ENCODE data around the gene GIPC2. TPM values are rescaled to one million over a fixed set of nuclear protein-coding genes. Genes with fewer than 3 reads are reported as not detected.
A peak's percentile ranks its signal among the peaks of the same experiment; 100 is the strongest.
"Not testable (repeated sequence)": the region's sequence is repeated elsewhere in the genome, so short reads cannot be mapped to it uniquely, and the experiment has no call there.

GIPC2 gene
- total and polyA plus RNA-seq, 2 donors (not counting 1 experiment from before 2014, with no cell fraction given): not detected

DNA sequence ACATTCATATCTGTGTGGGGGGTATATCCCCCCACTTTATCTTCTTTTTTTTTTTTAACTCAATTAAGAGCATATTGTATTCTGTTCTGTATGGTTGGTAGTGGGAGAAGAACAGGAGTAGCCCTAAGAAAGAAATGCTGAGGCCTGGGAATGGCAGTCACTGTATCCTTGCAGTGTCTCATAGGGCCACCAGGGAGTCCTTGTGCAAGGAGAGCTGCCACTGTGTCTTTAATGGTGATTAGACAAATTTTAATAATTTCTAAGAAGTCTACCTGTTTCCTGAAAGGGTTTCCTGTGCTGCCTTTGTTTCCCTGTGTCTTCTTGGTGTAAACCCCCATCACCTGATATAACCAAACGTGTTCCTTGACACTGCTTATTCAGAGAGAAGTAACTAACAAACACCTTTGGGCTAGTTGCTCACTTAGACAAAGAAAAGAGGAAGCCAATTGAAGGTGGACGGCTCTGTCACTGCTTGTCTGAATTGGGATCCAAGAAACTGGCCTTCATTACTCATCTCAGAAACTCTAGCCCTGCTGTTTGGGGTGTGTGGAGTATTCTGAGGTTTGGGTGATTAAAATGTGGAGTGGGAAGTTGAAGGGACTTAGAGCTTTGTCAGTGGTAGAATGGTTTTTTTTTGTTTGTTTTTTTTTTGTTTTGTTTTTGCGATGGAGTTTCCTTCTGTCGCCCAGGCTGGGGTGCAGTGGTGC lies 15.2 kb downstream of the GIPC2 start:
- Histone ChIP-seq H3K4me3 (ENCODE audit: control extremely low read depth in 1 of 5, extremely low read depth in 1 of 5, insufficient read depth in 1 of 5, low read depth in 2 of 5, low read length in 4 of 5) (no peak overlapping the region), H3K9ac (ENCODE audit: low read length) (no peak overlapping the region), H3K36me3 (replicated peaks in 1 of 2; ENCODE audit: control extremely low read depth in 1 of 2, control insufficient read depth in 1 of 2, extremely low read depth in 1 of 2, insufficient read depth in 2 of 2, low read length in 1 of 2) (no peaks in the 10 kb centered on the region), H2AFZ (ENCODE audit: insufficient read depth, low read depth, low read length, poor library complexity, severe bottlenecking) (peak overlapping the region; percentile 21), H3K79me2 (ENCODE audit: control insufficient read depth, insufficient read depth, low read length) (no peaks in the 10 kb centered on the region), H3K4me2 (replicated peaks; ENCODE audit: low read depth, low read length, poor library complexity, severe bottlenecking) (no peak overlapping the region), H3K27me3 (replicated peaks in 1 of 4; ENCODE audit: control extremely low read depth in 1 of 4, control insufficient read depth in 3 of 4, insufficient read depth in 4 of 4, low read length in 3 of 4) (no peaks in the 10 kb centered on the region), H3K27ac (ENCODE audit: low read length in 2 of 2) (no peak overlapping the region), H3K9me3 (ENCODE audit: control extremely low read depth in 1 of 3, control insufficient read depth in 2 of 3, insufficient read depth in 1 of 3, low read length in 2 of 3) (no peaks in the 10 kb centered on the region), H4K20me1 (ENCODE audit: control insufficient read depth, insufficient read depth, low read length, poor library complexity, severe bottlenecking) (no peaks in the 10 kb centered on the region), H3K4me1 (ENCODE audit: control insufficient read depth in 2 of 2, insufficient read depth in 2 of 2, low read length in 2 of 2) (no peaks in the 10 kb centered on the region)
- WGBS (ENCODE audit: insufficient coverage): no CpG with 5 or more reads among the region's 4 CpGs
- no peaks in the 10 kb centered on the region for H3K4me1 Mint-ChIP-seq
- CTCF ChIA-PET: no interaction called here
- DNase-seq (no peak), ATAC-seq (ENCODE audit: low read depth) (no peak)
- peaks cover 9% of the 10 kb centered on the region for H3K27me3 Mint-ChIP-seq
- H3K27ac Mint-ChIP-seq: no peak overlapping the region
- POLR2A ChIA-PET: no interaction called here
- H3K9me3 Mint-ChIP-seq (ENCODE audit: insufficient read depth): no peaks in the 10 kb centered on the region
- intact Hi-C loops (cut with micrococcal nuclease): no loop called here
- no peak for TF ChIP-seq EZH2 (IDR thresholded peaks at IDR 0.05; ENCODE audit: borderline replicate concordance, insufficient read depth, low read depth, low read length, poor library complexity, severe bottlenecking)
- TF ChIP-seq, protein P1, sequence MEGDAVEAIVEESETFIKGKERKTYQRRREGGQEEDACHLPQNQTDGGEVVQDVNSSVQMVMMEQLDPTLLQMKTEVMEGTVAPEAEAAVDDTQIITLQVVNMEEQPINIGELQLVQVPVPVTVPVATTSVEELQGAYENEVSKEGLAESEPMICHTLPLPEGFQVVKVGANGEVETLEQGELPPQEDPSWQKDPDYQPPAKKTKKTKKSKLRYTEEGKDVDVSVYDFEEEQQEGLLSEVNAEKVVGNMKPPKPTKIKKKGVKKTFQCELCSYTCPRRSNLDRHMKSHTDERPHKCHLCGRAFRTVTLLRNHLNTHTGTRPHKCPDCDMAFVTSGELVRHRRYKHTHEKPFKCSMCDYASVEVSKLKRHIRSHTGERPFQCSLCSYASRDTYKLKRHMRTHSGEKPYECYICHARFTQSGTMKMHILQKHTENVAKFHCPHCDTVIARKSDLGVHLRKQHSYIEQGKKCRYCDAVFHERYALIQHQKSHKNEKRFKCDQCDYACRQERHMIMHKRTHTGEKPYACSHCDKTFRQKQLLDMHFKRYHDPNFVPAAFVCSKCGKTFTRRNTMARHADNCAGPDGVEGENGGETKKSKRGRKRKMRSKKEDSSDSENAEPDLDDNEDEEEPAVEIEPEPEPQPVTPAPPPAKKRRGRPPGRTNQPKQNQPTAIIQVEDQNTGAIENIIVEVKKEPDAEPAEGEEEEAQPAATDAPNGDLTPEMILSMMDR (IDR thresholded peaks at IDR 0.05): no peak
- H3K4me3 Mint-ChIP-seq: no peak overlapping the region

DNA sequence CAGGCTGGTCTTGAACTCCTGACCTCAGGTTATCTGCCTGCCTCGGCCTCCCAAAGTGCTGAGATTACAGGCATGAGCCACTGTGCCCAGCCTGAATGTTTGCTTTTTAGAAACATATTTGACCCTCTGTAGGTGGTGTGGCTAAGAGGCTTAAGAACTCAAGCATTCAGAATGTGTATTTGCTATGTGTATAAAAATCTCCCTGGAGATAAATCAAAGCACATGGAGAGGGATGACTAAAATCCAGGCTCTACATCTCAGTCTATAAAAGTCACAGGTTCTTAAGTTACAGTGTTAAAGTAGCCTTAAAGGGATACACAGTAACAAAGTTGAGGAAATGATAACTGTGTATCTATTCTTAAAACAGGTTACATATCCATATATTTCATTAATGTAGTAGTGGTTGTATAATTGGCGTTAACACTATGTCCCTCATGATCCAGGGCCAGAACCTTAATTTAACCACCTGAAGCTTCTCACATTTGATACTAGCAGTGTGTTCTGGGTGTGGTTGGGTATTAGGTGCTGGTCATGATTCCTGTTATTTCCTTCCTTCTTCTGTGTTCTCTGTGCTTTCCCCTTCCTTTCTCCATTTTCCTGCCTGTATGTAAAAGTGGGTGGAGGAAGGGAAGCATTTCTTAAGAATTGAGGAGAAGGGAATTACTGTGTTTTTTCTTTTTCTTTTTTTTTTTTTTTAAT lies 16.2 kb downstream of the GIPC2 start:
- Histone ChIP-seq H3K4me1 (ENCODE audit: control insufficient read depth in 2 of 2, insufficient read depth in 2 of 2, low read length in 2 of 2) (no peaks in the 10 kb centered on the region), H3K9me3 (ENCODE audit: control extremely low read depth in 1 of 3, control insufficient read depth in 2 of 3, insufficient read depth in 1 of 3, low read length in 2 of 3) (no peaks in the 10 kb centered on the region), H3K27me3 (replicated peaks in 1 of 4; ENCODE audit: control extremely low read depth in 1 of 4, control insufficient read depth in 3 of 4, insufficient read depth in 4 of 4, low read length in 3 of 4) (no peaks in the 10 kb centered on the region), H3K27ac (ENCODE audit: low read length in 2 of 2) (no peak overlapping the region), H2AFZ (ENCODE audit: insufficient read depth, low read depth, low read length, poor library complexity, severe bottlenecking) (no peak overlapping the region), H3K79me2 (ENCODE audit: control insufficient read depth, insufficient read depth, low read length) (no peaks in the 10 kb centered on the region), H3K4me2 (replicated peaks; ENCODE audit: low read depth, low read length, poor library complexity, severe bottlenecking) (no peak overlapping the region), H3K36me3 (replicated peaks in 1 of 2; ENCODE audit: control extremely low read depth in 1 of 2, control insufficient read depth in 1 of 2, extremely low read depth in 1 of 2, insufficient read depth in 2 of 2, low read length in 1 of 2) (no peaks in the 10 kb centered on the region), H3K9ac (ENCODE audit: low read length) (no peak overlapping the region), H3K4me3 (ENCODE audit: control extremely low read depth in 1 of 5, extremely low read depth in 1 of 5, insufficient read depth in 1 of 5, low read depth in 2 of 5, low read length in 4 of 5) (no peak overlapping the region), H4K20me1 (ENCODE audit: control insufficient read depth, insufficient read depth, low read length, poor library complexity, severe bottlenecking) (no peaks in the 10 kb centered on the region)
- Mint-ChIP-seq H3K4me1 (no peaks in the 10 kb centered on the region), H3K4me3 (no peak overlapping the region), H3K27ac (no peak overlapping the region), H3K9me3 (ENCODE audit: insufficient read depth) (no peaks in the 10 kb centered on the region), H3K27me3 (peaks cover 14% of the 10 kb centered on the region)
- 100% methylated on average over 1 of the region's 2 CpGs for WGBS (ENCODE audit: insufficient coverage)
- ATAC-seq (ENCODE audit: low read depth) (no peak), DNase-seq (no peak)
- no peak for TF ChIP-seq EZH2 (IDR thresholded peaks at IDR 0.05; ENCODE audit: borderline replicate concordance, insufficient read depth, low read depth, low read length, poor library complexity, severe bottlenecking)
- TF ChIP-seq, protein P1 (IDR thresholded peaks at IDR 0.05): no peak
- CTCF ChIA-PET: no interaction called here
- POLR2A ChIA-PET: no interaction called here
- intact Hi-C loops (cut with micrococcal nuclease): no loop called here

DNA sequence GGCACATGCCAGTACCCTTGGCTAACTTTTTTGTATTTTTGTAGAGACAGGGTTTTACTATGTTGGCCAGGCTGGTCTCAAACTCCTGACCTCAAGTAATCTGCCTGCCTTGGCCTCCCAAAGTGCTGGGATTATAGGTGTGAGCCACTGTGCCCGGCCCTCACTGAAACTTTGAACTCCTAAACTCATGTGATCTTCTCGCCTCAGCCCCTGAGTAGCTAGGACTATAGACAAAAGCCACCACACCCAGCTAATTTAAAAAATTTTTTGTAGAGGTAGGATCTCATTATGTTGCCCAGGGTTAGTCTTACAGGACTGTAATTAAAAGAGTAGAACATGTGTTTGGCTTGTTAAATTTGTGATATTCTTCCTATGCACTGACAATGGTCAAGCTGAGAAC lies 19.1 kb downstream of the GIPC2 start:
- H3K4me1 ChIP-seq (ENCODE audit: control insufficient read depth in 2 of 2, insufficient read depth in 2 of 2, low read length in 2 of 2); DNase-seq; H3K4me3 ChIP-seq (ENCODE audit: control extremely low read depth in 1 of 5, extremely low read depth in 1 of 5, insufficient read depth in 1 of 5, low read depth in 2 of 5, low read length in 4 of 5); H3K9me3 ChIP-seq (ENCODE audit: control extremely low read depth in 1 of 3, control insufficient read depth in 2 of 3, insufficient read depth in 1 of 3, low read length in 2 of 3); H3K36me3 ChIP-seq (replicated peaks in 1 of 2; ENCODE audit: control extremely low read depth in 1 of 2, control insufficient read depth in 1 of 2, extremely low read depth in 1 of 2, insufficient read depth in 2 of 2, low read length in 1 of 2); H4K20me1 ChIP-seq (ENCODE audit: control insufficient read depth, insufficient read depth, low read length, poor library complexity, severe bottlenecking); H3K4me1 Mint-ChIP-seq; H3K27me3 ChIP-seq (replicated peaks in 1 of 4; ENCODE audit: control extremely low read depth in 1 of 4, control insufficient read depth in 3 of 4, insufficient read depth in 4 of 4, low read length in 3 of 4); H3K4me3 Mint-ChIP-seq; H3K27ac ChIP-seq (ENCODE audit: low read length in 2 of 2); H3K27ac Mint-ChIP-seq; intact Hi-C loops (cut with micrococcal nuclease); H3K79me2 ChIP-seq (ENCODE audit: control insufficient read depth, insufficient read depth, low read length); POLR2A ChIA-PET; H3K4me2 ChIP-seq (replicated peaks; ENCODE audit: low read depth, low read length, poor library complexity, severe bottlenecking); H3K9ac ChIP-seq (ENCODE audit: low read length); ATAC-seq (ENCODE audit: low read depth); CTCF ChIA-PET; H2AFZ ChIP-seq (ENCODE audit: insufficient read depth, low read depth, low read length, poor library complexity, severe bottlenecking); H3K9me3 Mint-ChIP-seq (ENCODE audit: insufficient read depth): not testable (repeated sequence)
- peaks cover 11% of the 10 kb centered on the region for H3K27me3 Mint-ChIP-seq
- no CpG with 5 or more reads among the region's 2 CpGs for WGBS (ENCODE audit: insufficient coverage)

All from B cell (primary cell).